ENCODE measurements around the gene CPNE7. TPM values are rescaled to one million over a fixed set of nuclear protein-coding genes. Genes with fewer than 3 reads are reported as not detected.
"Not testable (repeated sequence)": the region's sequence is repeated elsewhere in the genome, so short reads cannot be mapped to it uniquely, and the experiment has no call there.

The CPNE7 gene
- total RNA-seq, 3 donors from 2014 or later (not counting 1 experiment from before 2014, with no cell fraction given), result 1.1 to 1.8 (median 1.2) TPM

DNA sequence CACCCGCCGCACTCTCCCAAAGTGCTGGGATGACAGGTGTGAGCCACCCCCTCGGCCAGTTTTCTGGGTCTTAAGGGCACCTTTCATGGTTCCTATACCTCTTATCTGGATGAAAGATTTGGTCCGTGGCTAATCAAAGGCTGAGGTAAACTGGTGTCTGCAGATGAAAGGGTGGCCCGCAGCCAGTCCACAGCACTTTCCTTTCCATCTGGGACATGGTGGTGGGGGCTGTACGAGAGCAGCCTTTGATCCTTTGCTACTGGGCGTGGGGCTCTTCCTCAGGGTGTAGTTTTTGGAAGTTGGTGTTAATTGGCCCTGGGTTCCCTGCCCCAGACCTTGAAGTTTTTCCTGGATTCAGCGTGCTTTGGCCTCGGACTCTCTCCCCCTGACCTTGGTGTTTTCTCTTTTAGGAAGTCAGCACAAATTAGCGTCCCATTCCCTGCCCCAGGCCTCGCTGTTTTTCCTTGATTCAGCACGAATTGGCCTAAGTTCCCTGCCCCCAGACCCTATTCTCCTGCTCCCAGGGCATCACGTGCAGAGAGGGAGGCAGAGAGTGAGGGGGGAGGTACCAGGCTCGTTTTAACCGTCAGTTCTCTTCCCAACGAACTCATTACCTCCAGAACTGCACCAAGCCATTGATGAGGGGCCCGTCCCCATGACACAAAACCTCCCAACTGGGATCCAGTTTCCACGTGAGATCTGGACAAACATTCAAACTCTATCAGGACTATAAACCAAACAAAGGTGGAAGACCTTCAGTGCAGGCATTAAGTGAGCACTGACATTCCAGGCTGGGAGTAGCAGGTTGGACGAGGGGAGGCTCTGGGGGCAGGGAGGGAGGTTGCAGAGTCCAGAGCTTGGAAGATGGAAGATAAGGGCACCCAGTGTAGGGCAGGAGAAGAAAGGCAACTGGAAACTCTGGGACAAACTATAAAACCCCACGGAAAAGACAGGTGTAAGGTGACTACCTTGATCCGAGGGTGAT, 49.5 kb downstream of the CPNE7 start:
- Histone ChIP-seq H3K9me3 (ENCODE audit: control insufficient read depth, insufficient read depth, low read length) (no peaks in the 10 kb centered on the region), H3K4me1 (ENCODE audit: control insufficient read depth, insufficient read depth, low read length) (no peaks in the 10 kb centered on the region), H3K4me3 (ENCODE audit: low read length) (no peak overlapping the region), H3K27ac (ENCODE audit: low read length) (no peak overlapping the region), H3K27me3 (ENCODE audit: control insufficient read depth, insufficient read depth, low read length) (no peaks in the 10 kb centered on the region), H3K36me3 (ENCODE audit: control insufficient read depth, insufficient read depth, low read length) (no peaks in the 10 kb centered on the region)
- WGBS (ENCODE audit: insufficient coverage), result 73% methylated on average over 20 of the region's 21 CpGs
- DNase-seq (no peak), ATAC-seq (no peak)
- no peaks in the 10 kb centered on the region for H3K36me3 Mint-ChIP-seq
- H3K4me3 Mint-ChIP-seq, result no peak overlapping the region
- TF ChIP-seq, protein P1, sequence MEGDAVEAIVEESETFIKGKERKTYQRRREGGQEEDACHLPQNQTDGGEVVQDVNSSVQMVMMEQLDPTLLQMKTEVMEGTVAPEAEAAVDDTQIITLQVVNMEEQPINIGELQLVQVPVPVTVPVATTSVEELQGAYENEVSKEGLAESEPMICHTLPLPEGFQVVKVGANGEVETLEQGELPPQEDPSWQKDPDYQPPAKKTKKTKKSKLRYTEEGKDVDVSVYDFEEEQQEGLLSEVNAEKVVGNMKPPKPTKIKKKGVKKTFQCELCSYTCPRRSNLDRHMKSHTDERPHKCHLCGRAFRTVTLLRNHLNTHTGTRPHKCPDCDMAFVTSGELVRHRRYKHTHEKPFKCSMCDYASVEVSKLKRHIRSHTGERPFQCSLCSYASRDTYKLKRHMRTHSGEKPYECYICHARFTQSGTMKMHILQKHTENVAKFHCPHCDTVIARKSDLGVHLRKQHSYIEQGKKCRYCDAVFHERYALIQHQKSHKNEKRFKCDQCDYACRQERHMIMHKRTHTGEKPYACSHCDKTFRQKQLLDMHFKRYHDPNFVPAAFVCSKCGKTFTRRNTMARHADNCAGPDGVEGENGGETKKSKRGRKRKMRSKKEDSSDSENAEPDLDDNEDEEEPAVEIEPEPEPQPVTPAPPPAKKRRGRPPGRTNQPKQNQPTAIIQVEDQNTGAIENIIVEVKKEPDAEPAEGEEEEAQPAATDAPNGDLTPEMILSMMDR (IDR thresholded peaks at IDR 0.05), result no peak
- no peaks in the 10 kb centered on the region for H3K9me3 Mint-ChIP-seq
- intact Hi-C loops (cut with micrococcal nuclease), result no loop called here
- H3K27me3 Mint-ChIP-seq (ENCODE audit: low read depth in 2 of 2), result peaks cover 7 to 22% of the 10 kb centered on the region in 2 donors
- H3K4me1 Mint-ChIP-seq, result no peaks in the 10 kb centered on the region
- H3K27ac Mint-ChIP-seq, result no peak overlapping the region

DNA sequence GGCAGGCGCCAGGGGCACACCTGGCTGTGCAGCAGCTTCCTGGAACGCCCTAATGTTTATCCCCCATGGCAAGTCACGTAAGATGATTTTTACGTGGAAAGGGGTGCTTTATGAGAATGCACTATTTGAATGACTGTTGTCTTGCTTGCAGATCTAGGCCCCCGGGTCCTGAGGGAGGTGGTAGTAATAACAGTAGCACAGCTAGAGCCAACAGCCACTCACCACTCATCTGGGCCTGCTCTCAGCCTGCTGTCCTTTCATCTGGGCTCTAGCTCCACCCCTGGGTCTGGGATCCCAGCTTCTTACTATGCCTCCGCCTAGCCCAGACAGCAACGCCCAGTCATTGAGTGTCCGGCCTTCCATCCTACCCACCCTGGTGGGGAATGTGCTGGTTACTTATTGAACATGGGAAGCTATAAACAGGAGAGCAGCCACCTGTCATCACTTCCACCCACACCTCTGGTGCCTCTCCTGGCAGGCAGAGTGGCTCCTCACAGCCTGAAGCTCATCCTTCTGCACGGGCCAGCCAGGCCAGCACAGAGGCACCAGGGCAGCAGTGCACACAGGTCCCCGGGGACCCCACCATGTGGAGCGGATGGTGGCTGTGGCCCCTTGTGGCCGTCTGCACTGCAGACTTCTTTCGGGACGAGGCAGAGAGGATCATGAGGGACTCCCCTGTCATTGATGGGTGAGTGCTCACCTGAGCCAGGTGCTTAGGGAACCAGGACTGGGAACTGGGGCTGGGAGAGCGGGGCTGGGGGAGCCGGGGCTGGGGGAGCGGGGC, 54.5 kb downstream of the CPNE7 start:
- intact Hi-C loops (cut with micrococcal nuclease), result no loop called here

DNA sequence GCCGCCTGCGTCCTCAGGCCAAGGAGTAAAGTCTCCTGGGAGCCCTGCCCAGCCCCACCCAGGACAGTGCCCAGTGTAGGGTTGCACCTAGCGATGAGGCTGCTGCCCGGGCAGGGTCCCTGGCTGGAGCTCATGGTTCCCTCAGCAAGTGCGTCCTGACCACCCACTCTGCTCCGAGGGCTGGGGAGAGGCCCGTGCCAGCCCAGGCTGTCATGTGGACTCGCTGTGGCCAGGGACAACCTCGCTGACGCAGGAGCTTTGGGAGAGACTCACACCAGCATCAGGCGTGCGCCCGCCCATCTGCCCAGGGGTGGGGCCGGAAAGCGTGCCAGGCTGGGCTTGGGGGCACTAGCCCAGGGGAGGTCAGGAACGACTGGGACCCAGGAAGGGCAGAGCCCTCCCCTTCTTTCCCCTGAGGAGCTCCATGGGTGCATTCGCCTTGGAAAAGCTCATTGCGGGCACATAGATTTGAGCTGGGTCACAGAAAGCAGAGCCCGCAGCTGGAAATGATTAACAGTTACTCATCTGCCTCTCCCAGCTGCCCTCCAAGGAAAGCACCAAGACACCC, 57.6 kb downstream of the CPNE7 start:
- H3K4me1 Mint-ChIP-seq, result no peaks in the 10 kb centered on the region
- DNase-seq (no peak), ATAC-seq (no peak)
- H3K4me3 Mint-ChIP-seq, result no peak overlapping the region
- no peaks in the 10 kb centered on the region for H3K4me1 ChIP-seq (ENCODE audit: control insufficient read depth, insufficient read depth, low read length)
- no peaks in the 10 kb centered on the region for H3K27me3 Mint-ChIP-seq (ENCODE audit: low read depth in 2 of 2)
- 94% methylated on average over 19 of the region's 19 CpGs for WGBS (ENCODE audit: insufficient coverage)
- H3K36me3 ChIP-seq (ENCODE audit: control insufficient read depth, insufficient read depth, low read length), result no peaks in the 10 kb centered on the region
- no peaks in the 10 kb centered on the region for H3K9me3 ChIP-seq (ENCODE audit: control insufficient read depth, insufficient read depth, low read length)
- H3K36me3 Mint-ChIP-seq, result no peaks in the 10 kb centered on the region
- H3K27me3 ChIP-seq (ENCODE audit: control insufficient read depth, insufficient read depth, low read length), result no peaks in the 10 kb centered on the region
- H3K9me3 Mint-ChIP-seq, result no peaks in the 10 kb centered on the region
- H3K27ac Mint-ChIP-seq, result no peak overlapping the region
- no peak overlapping the region for H3K27ac ChIP-seq (ENCODE audit: low read length)
- TF ChIP-seq, protein P1 (IDR thresholded peaks at IDR 0.05), result no peak
- H3K4me3 ChIP-seq (ENCODE audit: low read length), result no peak overlapping the region
- intact Hi-C loops (cut with micrococcal nuclease), result no loop called here

More for the DNA sequence above, 54.5 kb downstream of the CPNE7 start:
- Histone ChIP-seq H3K9me3 (ENCODE audit: control insufficient read depth, insufficient read depth, low read length) (no peaks in the 10 kb centered on the region), H3K36me3 (ENCODE audit: control insufficient read depth, insufficient read depth, low read length) (no peaks in the 10 kb centered on the region), H3K4me3 (ENCODE audit: low read length) (no peak overlapping the region), H3K27me3 (ENCODE audit: control insufficient read depth, insufficient read depth, low read length) (no peaks in the 10 kb centered on the region), H3K4me1 (ENCODE audit: control insufficient read depth, insufficient read depth, low read length) (no peaks in the 10 kb centered on the region), H3K27ac (ENCODE audit: low read length) (no peak overlapping the region)
- TF ChIP-seq, protein P1 (IDR thresholded peaks at IDR 0.05), result no peak
- Mint-ChIP-seq H3K4me3 (no peak overlapping the region), H3K27ac (no peak overlapping the region), H3K27me3 (ENCODE audit: low read depth in 2 of 2) (peaks cover 0 to 3% of the 10 kb centered on the region in 2 donors), H3K4me1 (no peaks in the 10 kb centered on the region), H3K36me3 (no peaks in the 10 kb centered on the region), H3K9me3 (no peaks in the 10 kb centered on the region)
- no peak for ATAC-seq
- DNase-seq, result no peak
- WGBS (ENCODE audit: insufficient coverage), result 92% methylated on average over 11 of the region's 17 CpGs

DNA sequence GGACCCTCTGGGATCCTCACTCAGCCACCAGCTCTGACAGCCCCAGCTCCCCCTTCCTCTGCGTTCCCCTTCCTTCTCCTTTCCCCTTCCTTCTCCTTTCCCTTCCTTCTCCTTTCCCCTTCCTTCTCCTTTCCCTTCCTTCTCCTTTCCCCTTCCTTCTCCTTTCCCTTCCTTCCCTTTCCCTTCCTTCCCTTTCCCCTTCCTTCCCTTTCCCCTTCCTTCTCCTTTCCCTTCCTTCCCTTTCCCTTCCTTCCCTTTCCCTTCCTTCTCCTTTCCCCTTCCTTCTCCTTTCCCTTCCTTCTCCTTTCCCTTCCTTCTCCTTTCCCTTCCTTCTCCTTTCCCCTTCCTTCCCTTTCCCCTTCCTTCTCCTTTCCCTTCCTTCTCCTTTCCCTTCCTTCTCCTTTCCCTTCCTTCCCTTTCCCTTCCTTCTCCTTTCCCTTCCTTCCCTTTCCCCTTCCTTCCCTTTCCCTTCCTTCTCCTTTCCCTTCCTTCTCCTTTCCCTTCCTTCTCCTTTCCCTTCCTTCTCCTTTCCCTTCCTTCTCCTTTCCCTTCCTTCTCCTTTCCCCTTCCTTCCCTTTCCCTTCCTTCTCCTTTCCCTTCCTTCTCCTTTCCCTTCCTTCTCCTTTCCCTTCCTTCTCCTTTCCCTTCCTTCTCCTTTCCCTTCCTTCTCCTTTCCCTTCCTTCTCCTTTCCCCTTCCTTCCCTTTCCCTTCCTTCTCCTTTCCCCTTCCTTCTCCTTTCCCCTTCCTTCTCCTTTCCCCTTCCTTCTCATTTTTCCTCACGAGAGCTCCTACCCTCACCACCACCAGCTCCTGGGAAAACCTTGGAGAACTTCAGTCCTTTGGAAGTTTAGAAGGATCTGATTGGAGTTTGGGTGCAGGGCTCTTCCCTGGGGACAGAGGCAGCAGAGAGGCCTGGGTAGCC, 59.2 kb downstream of the CPNE7 start:
- H3K4me3 ChIP-seq (ENCODE audit: low read length); DNase-seq; H3K36me3 ChIP-seq (ENCODE audit: control insufficient read depth, insufficient read depth, low read length); H3K4me1 ChIP-seq (ENCODE audit: control insufficient read depth, insufficient read depth, low read length); ATAC-seq; H3K9me3 Mint-ChIP-seq; H3K27me3 ChIP-seq (ENCODE audit: control insufficient read depth, insufficient read depth, low read length); H3K27me3 Mint-ChIP-seq (ENCODE audit: low read depth in 2 of 2); H3K4me3 Mint-ChIP-seq; H3K9me3 ChIP-seq (ENCODE audit: control insufficient read depth, insufficient read depth, low read length); intact Hi-C loops (cut with micrococcal nuclease); H3K27ac ChIP-seq (ENCODE audit: low read length); H3K36me3 Mint-ChIP-seq; H3K4me1 Mint-ChIP-seq: not testable (repeated sequence)
- 61% methylated on average over 1 of the region's 2 CpGs for WGBS (ENCODE audit: insufficient coverage)
- H3K27ac Mint-ChIP-seq, result peak overlapping the region in 1 of 2 donors; percentile 45

Measured in natural killer cell (primary cell).